ENCODE results near the gene ABI2.

DNA sequence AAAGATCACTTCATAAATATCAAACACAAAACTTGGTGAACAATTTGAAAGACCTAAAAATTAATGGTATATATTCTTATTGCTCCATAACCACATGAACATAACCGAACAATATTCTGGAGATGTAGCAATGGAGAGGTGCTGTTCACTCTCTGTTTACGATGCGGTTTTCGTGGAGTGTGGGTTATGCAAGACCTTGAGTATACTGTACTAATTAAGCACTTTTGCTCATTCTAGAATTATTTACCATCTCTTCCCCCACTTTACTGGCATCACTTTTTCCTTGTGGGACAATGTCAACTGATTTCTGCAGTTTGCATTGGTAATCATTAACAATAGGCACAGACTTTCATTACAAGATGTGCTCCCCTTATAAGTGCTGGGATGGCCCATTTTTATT, 109.3 kb downstream of the ABI2 start:
- TF ChIP-seq, protein P1, sequence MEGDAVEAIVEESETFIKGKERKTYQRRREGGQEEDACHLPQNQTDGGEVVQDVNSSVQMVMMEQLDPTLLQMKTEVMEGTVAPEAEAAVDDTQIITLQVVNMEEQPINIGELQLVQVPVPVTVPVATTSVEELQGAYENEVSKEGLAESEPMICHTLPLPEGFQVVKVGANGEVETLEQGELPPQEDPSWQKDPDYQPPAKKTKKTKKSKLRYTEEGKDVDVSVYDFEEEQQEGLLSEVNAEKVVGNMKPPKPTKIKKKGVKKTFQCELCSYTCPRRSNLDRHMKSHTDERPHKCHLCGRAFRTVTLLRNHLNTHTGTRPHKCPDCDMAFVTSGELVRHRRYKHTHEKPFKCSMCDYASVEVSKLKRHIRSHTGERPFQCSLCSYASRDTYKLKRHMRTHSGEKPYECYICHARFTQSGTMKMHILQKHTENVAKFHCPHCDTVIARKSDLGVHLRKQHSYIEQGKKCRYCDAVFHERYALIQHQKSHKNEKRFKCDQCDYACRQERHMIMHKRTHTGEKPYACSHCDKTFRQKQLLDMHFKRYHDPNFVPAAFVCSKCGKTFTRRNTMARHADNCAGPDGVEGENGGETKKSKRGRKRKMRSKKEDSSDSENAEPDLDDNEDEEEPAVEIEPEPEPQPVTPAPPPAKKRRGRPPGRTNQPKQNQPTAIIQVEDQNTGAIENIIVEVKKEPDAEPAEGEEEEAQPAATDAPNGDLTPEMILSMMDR (IDR thresholded peaks at IDR 0.05): no peak
- no peak for TF ChIP-seq POLR2A (IDR thresholded peaks at IDR 0.05)

Data from vagina (tissue), 2 donors.